ENCODE data around the gene APPL1. TPM values are rescaled to one million over a fixed set of nuclear protein-coding genes. Genes with fewer than 3 reads are reported as not detected.
A peak's percentile ranks its signal among the peaks of the same experiment; 100 is the strongest.

Gene APPL1
- total and polyA plus RNA-seq, 9 of the 15 experiments (the other 6 are each of a cell fraction or from before 2014, with no cell fraction given) = 2.8 to 12.3 (median 7.1) TPM

DNA sequence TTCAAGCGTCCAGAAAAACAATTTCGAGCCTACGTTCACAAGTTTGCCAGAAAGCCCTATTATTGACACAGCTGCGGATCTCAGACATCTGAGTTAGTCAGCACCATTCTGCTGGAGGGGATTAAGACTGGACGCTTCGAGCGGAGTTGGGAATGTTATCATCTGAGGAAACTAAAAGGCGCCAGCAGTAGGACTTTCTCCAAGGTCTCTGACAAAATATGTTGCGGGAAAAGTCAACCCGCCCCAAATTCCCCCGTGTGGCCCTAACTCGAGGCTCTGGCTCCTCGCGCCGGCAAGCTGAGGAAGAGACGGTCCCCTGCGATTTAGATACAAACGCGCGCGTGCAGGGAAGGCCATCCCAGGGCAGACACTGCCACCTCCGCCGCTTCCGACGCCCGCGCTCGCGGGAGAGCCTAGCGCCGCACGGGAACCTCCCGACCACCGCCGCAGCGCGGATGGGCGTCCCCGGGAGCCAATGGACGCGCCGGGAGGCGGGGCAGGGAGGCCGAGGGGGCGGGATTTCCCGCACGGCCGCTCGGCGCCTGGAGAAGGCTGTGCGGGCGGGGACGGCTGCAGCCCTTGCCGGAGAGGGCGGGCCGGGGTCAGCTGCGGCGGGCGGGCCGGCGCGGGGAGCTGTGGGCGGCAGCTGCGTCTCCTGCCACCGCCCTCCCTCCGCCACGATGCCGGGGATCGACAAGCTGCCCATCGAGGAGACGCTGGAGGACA lies at the start of gene APPL1 (continued):
- TF ChIP-seq ZFX (CRISPR knock-in tag; IDR thresholded peaks at IDR 0.05) (peak; percentile 61; the same call in 1 of the 2 replicates), CHD2 (IDR thresholded peaks at IDR 0.05; ENCODE audit: low read depth, low read length) (peak; percentile 81), PCBP2 (IDR thresholded peaks at IDR 0.05; ENCODE audit: low read depth, low read length, poor library complexity, severe bottlenecking) (no peak), ARID1B (IDR thresholded peaks at IDR 0.05) (peak; percentile 56), EGR1 (conservative IDR thresholded peaks at IDR 0.05) (peak; percentile 65)
- TF ChIP-seq, protein P1, sequence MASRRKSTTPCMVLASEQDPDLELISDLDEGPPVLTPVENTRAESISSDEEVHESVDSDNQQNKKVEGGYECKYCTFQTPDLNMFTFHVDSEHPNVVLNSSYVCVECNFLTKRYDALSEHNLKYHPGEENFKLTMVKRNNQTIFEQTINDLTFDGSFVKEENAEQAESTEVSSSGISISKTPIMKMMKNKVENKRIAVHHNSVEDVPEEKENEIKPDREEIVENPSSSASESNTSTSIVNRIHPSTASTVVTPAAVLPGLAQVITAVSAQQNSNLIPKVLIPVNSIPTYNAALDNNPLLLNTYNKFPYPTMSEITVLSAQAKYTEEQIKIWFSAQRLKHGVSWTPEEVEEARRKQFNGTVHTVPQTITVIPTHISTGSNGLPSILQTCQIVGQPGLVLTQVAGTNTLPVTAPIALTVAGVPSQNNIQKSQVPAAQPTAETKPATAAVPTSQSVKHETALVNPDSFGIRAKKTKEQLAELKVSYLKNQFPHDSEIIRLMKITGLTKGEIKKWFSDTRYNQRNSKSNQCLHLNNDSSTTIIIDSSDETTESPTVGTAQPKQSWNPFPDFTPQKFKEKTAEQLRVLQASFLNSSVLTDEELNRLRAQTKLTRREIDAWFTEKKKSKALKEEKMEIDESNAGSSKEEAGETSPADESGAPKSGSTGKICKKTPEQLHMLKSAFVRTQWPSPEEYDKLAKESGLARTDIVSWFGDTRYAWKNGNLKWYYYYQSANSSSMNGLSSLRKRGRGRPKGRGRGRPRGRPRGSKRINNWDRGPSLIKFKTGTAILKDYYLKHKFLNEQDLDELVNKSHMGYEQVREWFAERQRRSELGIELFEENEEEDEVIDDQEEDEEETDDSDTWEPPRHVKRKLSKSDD (conservative IDR thresholded peaks at IDR 0.05; ENCODE audit: low read length) = no peak
- TF ChIP-seq, protein P2, sequence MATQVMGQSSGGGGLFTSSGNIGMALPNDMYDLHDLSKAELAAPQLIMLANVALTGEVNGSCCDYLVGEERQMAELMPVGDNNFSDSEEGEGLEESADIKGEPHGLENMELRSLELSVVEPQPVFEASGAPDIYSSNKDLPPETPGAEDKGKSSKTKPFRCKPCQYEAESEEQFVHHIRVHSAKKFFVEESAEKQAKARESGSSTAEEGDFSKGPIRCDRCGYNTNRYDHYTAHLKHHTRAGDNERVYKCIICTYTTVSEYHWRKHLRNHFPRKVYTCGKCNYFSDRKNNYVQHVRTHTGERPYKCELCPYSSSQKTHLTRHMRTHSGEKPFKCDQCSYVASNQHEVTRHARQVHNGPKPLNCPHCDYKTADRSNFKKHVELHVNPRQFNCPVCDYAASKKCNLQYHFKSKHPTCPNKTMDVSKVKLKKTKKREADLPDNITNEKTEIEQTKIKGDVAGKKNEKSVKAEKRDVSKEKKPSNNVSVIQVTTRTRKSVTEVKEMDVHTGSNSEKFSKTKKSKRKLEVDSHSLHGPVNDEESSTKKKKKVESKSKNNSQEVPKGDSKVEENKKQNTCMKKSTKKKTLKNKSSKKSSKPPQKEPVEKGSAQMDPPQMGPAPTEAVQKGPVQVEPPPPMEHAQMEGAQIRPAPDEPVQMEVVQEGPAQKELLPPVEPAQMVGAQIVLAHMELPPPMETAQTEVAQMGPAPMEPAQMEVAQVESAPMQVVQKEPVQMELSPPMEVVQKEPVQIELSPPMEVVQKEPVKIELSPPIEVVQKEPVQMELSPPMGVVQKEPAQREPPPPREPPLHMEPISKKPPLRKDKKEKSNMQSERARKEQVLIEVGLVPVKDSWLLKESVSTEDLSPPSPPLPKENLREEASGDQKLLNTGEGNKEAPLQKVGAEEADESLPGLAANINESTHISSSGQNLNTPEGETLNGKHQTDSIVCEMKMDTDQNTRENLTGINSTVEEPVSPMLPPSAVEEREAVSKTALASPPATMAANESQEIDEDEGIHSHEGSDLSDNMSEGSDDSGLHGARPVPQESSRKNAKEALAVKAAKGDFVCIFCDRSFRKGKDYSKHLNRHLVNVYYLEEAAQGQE (IDR thresholded peaks at IDR 0.05; ENCODE audit: borderline replicate concordance) = no peak
- TF ChIP-seq, protein P2 (CRISPR knock-in tag; IDR thresholded peaks at IDR 0.05; ENCODE audit: low read depth) = no peak
- TF ChIP-seq, protein P3, sequence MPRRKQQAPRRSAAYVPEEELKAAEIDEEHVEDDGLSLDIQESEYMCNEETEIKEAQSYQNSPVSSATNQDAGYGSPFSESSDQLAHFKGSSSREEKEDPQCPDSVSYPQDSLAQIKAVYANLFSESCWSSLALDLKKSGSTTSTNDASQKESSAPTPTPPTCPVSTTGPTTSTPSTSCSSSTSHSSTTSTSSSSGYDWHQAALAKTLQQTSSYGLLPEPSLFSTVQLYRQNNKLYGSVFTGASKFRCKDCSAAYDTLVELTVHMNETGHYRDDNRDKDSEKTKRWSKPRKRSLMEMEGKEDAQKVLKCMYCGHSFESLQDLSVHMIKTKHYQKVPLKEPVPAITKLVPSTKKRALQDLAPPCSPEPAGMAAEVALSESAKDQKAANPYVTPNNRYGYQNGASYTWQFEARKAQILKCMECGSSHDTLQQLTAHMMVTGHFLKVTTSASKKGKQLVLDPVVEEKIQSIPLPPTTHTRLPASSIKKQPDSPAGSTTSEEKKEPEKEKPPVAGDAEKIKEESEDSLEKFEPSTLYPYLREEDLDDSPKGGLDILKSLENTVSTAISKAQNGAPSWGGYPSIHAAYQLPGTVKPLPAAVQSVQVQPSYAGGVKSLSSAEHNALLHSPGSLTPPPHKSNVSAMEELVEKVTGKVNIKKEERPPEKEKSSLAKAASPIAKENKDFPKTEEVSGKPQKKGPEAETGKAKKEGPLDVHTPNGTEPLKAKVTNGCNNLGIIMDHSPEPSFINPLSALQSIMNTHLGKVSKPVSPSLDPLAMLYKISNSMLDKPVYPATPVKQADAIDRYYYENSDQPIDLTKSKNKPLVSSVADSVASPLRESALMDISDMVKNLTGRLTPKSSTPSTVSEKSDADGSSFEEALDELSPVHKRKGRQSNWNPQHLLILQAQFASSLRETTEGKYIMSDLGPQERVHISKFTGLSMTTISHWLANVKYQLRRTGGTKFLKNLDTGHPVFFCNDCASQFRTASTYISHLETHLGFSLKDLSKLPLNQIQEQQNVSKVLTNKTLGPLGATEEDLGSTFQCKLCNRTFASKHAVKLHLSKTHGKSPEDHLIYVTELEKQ (CRISPR knock-in tag; IDR thresholded peaks at IDR 0.05) = no peak
- TF ChIP-seq, protein P4, sequence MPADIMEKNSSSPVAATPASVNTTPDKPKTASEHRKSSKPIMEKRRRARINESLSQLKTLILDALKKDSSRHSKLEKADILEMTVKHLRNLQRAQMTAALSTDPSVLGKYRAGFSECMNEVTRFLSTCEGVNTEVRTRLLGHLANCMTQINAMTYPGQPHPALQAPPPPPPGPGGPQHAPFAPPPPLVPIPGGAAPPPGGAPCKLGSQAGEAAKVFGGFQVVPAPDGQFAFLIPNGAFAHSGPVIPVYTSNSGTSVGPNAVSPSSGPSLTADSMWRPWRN (IDR thresholded peaks at IDR 0.05; ENCODE audit: low read depth) = no peak

All from K562 (cell line).